GM19467 (cell line): Measurements from ENCODE around the gene MYO1D.
"Not testable (repeated sequence)": the region's sequence is repeated elsewhere in the genome, so short reads cannot be mapped to it uniquely, and the experiment has no call there.

Experiments used
- ATAC-seq: cut with Tn5 transposase; IDR thresholded peaks from one replicate; pipeline ENCODE4 v1.9.1; 2021; ENCODE audit warnings: mild to moderate bottlenecking, moderate library complexity; ENCODE audit not compliant: unreplicated experiment

MYO1D gene

GRCh38 chr17:32876417-32877163, at the start of gene MYO1D:
MYO1D (minus strand) TSS chr17:32877124; CDS start chr17:32876872, 252 bp downstream.
- peak; percentile 48 for ATAC-seq

DNA sequence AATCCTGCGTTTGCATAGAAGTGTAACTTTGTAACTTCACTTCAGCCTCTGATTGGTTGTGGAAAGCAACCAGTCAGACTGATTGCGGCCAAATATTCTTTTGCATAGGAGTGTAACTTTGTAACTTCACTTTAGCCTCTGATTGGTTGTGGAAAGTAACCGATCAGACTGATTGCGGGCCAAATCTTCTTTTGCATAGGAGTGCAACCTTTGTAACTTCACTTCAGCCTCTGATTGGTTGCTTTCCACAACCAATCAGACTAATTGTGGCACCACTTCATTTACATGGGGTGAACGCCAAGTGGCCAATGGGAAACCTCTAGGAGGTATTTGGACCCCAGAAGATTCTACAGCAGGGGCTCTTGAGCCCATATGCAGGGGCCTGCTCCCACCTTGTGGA, 49.3 kb upstream of the MYO1D start:
- ATAC-seq, result no peak

DNA sequence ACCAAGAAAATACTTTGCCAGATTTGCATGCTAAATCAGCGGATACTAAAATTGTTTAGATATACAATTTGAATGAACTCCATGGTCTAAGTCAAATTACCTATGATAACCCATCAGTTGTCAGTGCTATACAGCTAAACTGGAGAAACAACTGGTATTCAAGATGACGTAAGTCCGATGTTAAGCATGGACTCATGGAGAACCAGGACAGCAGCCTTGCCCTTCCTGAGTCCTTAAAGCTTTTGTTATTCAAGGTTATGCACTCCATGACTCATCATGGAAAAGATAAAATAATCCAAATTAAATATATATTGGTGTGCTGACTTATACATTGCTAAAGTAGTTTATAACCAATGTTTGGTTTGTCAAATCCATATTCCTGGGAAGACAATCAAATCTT, 47.0 kb upstream of the MYO1D start:
- ATAC-seq, result not testable (repeated sequence)

DNA sequence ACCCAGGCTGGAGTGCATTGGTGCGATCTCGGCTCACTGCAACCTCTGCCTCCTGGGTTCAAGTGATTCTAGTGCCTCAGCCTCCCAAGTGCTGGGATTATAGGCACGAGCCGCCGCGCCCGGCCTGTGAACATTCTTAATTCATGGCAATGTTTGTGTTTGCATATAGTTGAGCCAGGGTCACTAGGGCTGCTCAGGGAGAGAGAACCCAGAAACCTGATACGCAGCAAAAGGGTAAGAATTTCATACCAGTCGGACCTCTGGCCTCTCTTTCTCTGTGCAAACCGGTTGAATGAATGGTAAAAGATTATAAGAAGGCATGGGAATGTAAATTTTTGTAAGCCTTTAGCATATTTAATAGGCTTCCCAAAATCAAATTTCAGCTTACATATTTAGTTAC, 44.1 kb upstream of the MYO1D start:
- no peak for ATAC-seq

DNA sequence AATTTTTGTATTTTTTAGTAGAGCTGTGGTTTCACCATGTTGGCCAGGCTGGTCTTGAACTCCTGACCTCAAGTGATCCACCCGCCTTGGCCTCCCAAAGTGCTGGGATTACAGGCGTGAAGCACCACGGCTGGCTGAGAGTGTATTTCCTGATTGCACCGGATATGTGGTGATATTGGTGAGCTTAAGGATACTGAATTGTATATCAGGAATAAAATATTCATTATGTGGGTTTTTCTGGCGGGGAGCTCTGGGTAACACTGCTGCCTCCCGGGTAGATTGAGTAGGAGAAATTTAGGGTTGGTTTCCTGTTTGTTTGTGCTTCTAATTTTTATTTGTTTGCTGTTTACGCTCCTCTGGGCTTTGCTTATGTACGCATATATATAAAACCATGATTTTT, 43.4 kb upstream of the MYO1D start:
- ATAC-seq, result no peak

- ATAC-seq, result not testable (repeated sequence)
These were observed 43.0 kb upstream of the MYO1D start for GRCh38 chr17:32919876-32920275.

DNA sequence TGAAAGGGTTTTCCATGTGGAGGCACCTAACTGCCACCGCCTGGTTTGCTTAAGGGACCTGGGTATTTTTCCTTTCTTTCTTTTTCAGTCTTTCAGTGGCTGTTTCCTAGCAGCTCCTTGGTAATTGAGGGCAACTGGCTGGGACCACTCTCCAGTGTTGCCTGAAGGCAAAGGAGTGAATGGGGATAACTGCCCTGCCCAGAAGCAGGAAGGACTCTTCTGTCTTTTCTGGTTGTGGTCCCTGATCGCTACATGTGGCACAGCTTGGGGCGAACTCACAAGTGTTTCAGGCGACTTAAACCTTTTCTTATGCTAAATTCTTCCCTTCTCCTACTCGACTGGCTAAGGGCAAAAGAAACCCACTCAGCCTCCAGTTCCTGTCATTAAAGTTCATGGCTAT, 40.9 kb upstream of the MYO1D start:
- ATAC-seq, result no peak

- no peak for ATAC-seq
These were observed 40.2 kb upstream of the MYO1D start for GRCh38 chr17:32917081-32917480.

DNA sequence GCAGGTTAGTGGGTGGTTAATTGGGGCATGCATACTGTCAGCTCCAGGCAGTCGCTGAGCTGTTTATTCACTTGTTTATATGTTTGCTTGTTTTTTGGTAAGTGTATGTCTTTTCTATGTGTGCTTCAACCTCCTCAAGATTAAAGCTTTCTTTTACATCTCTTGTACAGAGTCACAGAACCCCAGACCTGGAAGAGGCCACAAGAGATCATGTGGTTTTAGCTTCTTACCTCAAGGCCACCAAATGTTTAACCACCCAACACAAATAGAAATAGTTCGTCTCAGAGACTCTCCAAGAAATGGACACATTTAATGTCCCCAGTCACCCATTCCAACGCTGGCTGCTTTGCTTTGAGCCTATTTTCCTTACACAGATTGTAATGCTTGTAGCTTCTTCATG, 39.2 kb upstream of the MYO1D start:
- no peak for ATAC-seq

DNA sequence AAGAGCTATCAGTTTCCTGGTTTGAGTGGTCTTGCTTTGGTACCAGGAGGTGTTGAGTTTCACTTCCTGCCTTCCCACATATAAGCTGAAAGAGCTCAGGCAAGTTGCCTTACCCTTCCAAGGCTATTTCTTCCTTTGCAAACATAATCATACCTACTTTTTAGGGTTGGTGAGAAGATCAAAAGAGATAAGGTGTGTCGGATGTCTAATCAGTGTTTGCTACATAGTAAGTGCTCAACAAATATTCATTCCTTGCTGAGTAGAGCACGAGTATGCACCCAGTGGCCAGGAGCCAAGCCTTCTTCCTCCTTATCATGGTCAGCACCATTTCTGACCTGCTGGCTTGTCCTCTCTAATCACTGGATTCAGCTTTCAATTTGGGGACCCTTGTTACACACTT, 38.3 kb upstream of the MYO1D start:
- no peak for ATAC-seq

GRCh38 chr17:32914181-32914580, 37.3 kb upstream of the MYO1D start:
- ATAC-seq, result no peak

DNA sequence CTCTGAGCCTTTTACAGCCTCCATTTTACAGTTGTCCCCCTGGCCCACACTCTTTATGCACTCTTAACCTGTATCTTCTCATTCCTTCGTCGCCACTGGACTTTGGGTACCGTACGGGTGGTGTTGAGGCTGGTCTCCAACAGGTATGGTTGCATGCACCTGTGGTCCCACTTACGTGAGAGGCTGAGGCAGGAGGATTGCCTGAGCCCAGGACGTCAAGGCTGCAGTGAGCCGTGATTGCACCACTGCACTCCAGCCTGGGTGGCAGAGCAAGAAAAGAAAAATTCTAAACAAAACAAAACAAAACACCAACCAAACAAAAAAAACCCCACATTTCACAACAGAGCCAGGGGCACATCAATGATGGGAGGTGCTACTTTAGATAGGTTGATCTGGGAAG, 36.7 kb upstream of the MYO1D start:
- no peak for ATAC-seq

GRCh38 chr17:32912218-32912897, 35.4 kb upstream of the MYO1D start:
- no peak for ATAC-seq

DNA sequence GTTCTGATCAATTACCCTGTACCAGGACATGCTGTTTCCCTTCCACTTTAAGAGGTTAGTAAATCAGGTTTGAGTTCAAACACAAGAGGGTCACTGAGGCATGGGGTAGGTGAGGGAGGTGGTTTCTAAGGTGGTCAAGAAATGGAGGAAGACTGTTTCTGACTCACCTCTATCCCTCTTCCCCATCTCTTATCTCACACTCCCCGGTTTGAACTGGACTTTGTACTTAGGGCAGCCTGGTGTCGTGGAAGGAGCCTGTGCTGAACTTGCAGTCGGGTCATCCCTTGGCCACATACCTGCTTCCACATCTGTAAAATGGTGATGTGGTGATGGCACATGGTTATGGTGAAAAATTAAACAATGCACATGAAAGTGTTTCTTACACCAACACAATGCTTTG, 33.8 kb upstream of the MYO1D start:
- no peak for ATAC-seq

GRCh38 chr17:32909787-32910369, 33.0 kb upstream of the MYO1D start:
- peak; percentile 53 for ATAC-seq

- no peak for ATAC-seq
These were observed 30.7 kb upstream of the MYO1D start for GRCh38 chr17:32907583-32907982.

DNA sequence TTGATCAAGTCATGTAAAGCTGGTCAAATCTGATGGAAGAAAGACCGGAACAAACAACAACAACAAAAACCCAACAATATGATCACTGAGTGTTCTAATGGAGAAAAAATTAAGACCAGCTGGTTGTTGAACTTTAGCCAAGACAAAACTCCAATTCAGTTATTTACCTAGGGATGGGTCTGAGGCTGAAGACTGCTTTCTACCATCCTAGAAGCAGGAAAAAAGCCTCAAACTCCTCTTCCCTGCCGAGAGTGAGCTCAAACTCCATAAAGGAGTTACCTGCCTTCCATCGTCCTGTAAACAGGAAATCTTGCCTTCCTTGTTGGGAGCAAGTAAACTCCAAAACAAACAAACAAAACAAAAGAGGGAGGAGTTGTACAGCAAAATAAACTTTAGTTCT, 28.0 kb upstream of the MYO1D start:
- ATAC-seq, result no peak

DNA sequence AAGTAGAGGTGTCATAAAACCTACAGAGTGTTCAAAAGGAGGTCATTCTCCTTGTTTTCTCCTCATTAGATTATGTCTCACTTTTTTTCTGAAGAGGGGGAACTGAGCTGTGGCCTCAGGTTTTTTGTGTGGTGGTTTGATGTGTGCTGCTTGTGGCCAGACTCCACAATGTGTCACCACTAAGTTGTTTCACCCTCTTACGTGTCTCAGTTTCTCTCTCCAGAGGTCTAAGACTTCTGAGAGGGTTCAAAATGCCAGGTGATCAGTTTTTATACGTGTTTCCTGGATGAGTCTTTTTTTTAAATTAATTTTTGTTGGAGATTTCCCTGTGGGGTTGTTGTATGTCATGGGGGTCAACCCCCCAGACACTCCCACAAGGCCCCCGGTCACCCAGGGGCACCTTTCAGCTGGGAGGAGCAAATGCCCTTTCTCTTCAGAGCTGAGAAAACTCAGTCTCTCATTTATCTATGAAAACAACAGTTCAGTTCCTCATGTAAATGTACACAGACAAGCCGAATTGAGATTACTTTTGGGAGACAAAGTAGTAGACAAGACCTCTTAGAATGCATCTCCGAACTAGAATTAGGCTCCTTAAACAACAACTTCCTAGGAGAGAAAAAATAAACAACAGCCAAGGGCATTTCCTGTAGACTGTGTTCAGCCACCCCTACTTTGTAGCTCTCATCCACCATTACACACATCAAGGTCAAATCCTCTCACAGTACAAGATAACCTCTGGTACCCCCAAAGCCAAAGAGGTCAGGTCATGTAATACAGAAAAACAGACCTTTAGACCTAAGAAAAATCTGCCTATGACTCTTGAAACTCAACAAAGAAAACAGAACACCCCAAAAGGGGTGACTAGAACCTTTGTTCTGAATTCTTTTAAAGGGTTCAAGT, 27.1 kb upstream of the MYO1D start:
- no peak for ATAC-seq

DNA sequence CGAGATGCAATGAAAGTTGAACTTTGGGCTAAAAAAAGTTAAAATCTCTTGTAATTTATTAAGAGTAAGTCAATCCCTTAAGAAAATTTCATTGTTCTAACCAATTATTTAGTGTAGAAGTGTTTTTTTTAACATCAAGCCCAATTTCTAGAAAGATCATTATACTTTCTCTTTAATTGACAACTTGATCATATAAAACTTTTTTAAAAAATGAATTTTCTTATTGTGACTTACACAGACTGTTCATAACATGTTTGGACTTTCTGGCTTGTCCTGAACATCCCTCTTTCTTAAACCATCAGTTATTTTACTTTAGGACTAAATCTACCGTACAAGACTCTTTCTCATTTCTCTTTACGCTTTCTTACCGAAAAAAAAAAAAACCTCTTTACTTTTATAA, 24.8 kb upstream of the MYO1D start:
- no peak for ATAC-seq

DNA sequence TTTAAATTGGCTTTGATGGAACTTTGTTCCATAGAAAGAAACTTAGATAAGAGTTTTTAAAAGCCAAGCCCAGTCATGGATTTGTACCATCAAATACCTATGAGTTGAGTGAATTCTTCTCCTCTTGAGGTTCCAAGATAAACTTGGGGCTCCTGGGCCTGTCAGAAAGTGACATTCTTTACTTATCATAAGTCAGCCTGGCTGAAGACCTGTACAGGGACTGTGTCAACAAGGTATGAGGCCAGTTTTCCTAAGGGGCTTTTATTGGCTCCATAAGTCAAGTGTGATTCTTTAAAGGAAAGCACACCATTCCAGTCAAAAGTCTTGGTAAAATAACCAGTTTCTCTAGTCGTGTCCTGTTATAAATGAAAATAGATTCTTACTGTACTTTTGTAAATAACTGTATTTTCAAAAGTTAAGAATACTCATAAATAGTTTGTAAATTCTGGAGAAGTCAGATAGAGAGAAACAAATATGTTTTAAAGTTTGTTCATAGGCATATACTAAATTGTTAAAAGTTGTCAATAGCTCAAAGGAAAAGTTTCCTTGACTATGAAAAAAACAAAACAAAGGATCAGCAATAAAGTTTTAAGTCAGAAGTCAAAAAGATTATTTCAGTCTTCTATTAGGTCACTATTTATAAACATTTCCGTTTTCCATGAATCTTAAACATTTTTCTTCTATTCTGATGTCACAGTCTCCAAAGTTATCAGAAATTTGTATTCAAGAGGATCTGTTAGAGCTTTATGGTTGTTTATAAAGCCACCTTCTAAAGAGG, 22.5 kb upstream of the MYO1D start:
- no peak for ATAC-seq
